ENCODE results near the gene NDUFV1. TPM values are rescaled to one million over a fixed set of nuclear protein-coding genes. Genes with fewer than 3 reads are reported as not detected.

The NDUFV1 gene
- total and polyA plus RNA-seq, 9 of the 15 experiments (the other 6 are each of a cell fraction or from before 2014, with no cell fraction given), result 10.8 to 423 (median 209) TPM

- TF ChIP-seq TSHZ1 (CRISPR knock-in tag; IDR thresholded peaks at IDR 0.05) (no peak), ZNF398 (CRISPR knock-in tag; IDR thresholded peaks at IDR 0.05) (no peak), ZBTB17 (CRISPR knock-in tag; IDR thresholded peaks at IDR 0.05) (no peak), ZNF133 (CRISPR knock-in tag; IDR thresholded peaks at IDR 0.05) (0 out of 2 replicates have a peak, but pooled peaks have one; percentile 34), HMG20B (CRISPR knock-in tag; IDR thresholded peaks at IDR 0.05) (no peak), C11orf30 (IDR thresholded peaks at IDR 0.05; ENCODE audit: low read depth) (peak; percentile 92), ZBTB7A (IDR thresholded peaks at IDR 0.05; ENCODE audit: borderline replicate concordance, control insufficient read depth, low read depth, low read length) (peak; percentile 100), CC2D1A (IDR thresholded peaks at IDR 0.05) (peak; percentile 75; the same call in 1 of the 2 replicates), MAFG (tag; conservative IDR thresholded peaks at IDR 0.05) (peak; percentile 74), ZNF232 (CRISPR knock-in tag; IDR thresholded peaks at IDR 0.05) (no peak), ZSCAN29 (IDR thresholded peaks at IDR 0.05) (no peak), HLTF (IDR thresholded peaks at IDR 0.05) (no peak), DNMT1 (IDR thresholded peaks at IDR 0.05) (no peak), CREB3L1 (IDR thresholded peaks at IDR 0.05; ENCODE audit: borderline replicate concordance, low read depth) (peak; percentile 36), COPS2 (conservative IDR thresholded peaks at IDR 0.05) (no peak), HDAC3 (IDR thresholded peaks at IDR 0.05; ENCODE audit: borderline replicate concordance, partially characterized antibody) (peak; percentile 23), PHF20 (IDR thresholded peaks at IDR 0.05; ENCODE audit: partially characterized antibody) (no peak), ZNF589 (CRISPR knock-in tag; IDR thresholded peaks at IDR 0.05; ENCODE audit: low read depth) (no peak), ZNF282 (CRISPR knock-in tag; IDR thresholded peaks at IDR 0.05) (0 out of 2 replicates have a peak, but pooled peaks have one; percentile 37), EP400 (IDR thresholded peaks at IDR 0.05) (peak; percentile 63), PCBP1 (IDR thresholded peaks at IDR 0.05; ENCODE audit: low read depth, low read length, poor library complexity, severe bottlenecking) (peak; percentile 38), GABPB1 (CRISPR knock-in tag; IDR thresholded peaks at IDR 0.05) (peak; percentile 51; the same call in 1 of the 2 replicates), ZFP36 (IDR thresholded peaks at IDR 0.05; ENCODE audit: low read depth, low read length, partially characterized antibody) (peak; percentile 50)
These were observed 23.2 kb upstream of the NDUFV1 start, which contains the start of gene GSTP1 (continued) for GRCh38 chr11:67583247-67584204.
